ENCODE data around the gene ELMOD2.

The ELMOD2 gene

GRCh38 chr4:140584439-140584838 lies 60.5 kb downstream of the ELMOD2 start:
- DNase-seq, result no peak

- DNase-seq, result no peak
These were observed 71.1 kb downstream of the ELMOD2 start for GRCh38 chr4:140595065-140595464.

GRCh38 chr4:140600408-140600807 lies 76.4 kb downstream of the ELMOD2 start:
- DNase-seq, result no peak

- DNase-seq, result no peak
These were observed 78.7 kb downstream of the ELMOD2 start for GRCh38 chr4:140602714-140603113.

- no peak for DNase-seq
These were observed 79.3 kb downstream of the ELMOD2 start for GRCh38 chr4:140603286-140603685.
